SK-N-DZ (cell line): ENCODE measurements around the gene AARSD1.
"Not testable (repeated sequence)": the region's sequence is repeated elsewhere in the genome, so short reads cannot be mapped to it uniquely, and the experiment has no call there.

Experiments
- DNase-seq: peaks from one replicate; pipeline ENCODE4 v3.0.0-alpha.2; 2015; ENCODE audit warnings: low spot score
- small RNA-seq, 2 experiments: library from RNA; depleted of rRNA; stranded (forward); fragments of <200 nt; gene quantifications; one replicate each; pipeline ENCODE3, GENCODE V24; 2014

AARSD1 gene

GRCh38 chr17:42920106-42920900 lies 44.0 kb downstream of the AARSD1 start:
- no peak for DNase-seq

- not testable (repeated sequence) for DNase-seq
Observed at GRCh38 chr17:42919522-42920077, 44.7 kb downstream of the AARSD1 start.

DNA sequence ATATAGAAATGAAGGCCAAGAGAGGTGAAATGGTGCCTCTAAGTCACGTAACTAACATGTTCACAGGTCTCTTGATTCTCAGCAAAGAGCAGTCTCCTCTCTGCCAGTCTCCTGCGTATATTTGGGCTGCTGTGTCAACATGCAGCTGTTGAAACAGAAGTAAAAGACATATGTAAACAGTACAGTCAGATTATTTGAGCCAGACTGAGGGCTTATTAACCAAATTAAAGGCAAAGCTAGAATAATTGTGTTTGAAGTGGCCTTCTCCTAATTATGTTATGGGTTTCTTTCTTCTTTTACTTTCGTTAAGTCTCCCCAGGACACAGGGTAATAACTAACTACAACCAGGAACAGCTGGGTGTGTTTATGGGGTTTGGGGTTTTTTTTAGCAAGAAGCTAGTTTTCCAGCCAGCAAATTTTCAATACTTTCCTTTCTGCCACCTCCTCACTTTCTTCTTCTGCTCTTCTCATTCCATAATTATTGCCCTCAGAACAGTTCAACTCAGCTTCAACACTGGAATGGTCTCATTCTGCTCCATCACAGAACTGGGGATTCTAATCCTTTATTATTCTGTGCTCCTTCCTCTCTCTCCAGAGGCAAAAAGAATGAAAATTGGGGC lies 45.2 kb downstream of the AARSD1 start:
- no peak for DNase-seq

DNA sequence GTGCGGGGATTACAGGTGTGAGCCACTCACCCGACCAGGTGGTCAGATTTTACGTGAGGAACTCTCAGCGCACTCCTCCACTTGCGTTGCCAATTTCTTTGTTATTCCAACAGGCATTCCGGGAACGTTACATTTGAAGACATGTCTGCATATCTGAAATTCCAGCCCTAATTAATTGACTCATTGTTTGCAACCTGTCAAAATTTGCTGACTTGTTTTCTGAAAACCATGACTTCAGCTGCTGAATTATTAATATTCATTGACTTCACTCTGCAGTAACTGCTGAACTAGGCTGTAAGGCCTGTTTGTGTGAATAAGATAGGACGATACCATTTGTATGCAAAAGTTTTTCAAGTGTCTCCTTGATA lies 47.0 kb downstream of the AARSD1 start:
- DNase-seq: no peak

DNA sequence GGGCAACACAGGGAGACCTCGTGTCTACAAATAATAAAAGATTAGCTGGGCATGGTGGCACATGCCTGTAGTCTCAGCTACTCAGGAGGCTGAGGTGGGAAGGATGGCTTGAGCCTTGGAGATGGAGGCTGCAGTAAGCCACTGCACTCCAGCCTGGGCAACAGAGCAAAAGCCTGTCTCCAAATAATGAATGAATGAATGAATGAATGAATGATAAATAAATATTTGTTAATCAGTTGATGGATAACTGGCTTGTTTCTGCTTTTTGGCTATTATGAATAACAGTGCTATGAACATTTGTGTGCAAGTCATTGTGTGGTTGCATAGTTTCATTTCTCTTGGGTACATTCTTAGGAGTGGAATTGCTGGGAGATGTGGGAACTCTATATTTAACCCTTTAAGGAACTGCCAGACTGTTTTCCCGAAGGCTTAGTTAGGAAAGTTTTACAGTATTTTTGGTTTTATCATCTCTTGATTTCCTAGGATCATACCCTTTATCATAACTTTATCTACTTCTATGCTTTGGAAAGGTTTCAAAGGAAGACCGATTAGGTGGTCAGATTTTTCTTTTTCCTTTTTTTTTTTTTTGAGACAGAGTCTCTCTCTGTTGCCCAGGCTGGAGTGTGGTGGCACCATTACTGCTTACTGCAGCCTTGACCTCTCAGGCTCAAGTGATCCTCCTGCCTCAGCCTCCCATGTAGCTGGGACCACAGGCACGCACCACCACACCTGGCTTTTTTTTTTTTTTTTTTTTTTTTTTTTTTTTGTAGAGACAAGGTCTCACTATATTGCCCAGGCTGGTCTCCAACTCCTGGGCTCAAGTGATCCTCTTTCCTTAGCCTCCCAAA lies 47.6 kb downstream of the AARSD1 start:
- not testable (repeated sequence) for DNase-seq

DNA sequence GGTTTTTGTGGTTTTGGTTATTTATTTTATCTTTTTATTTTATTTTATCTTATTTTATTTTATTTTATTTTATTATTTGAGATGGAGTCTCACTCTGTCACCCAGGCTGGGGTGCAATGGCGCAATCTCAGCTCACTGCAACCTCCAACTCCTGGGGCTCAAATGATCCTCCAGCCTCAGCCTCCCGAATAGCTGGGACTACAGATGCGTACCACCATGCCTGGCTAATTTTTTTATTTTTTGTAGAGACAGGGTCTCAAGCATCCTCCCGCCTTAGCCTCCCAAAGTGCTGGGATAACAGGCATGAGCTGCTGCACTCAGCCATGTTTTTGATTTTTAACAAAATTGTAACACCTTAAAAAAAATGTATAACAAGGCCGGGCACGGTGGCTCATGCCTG lies 49.0 kb downstream of the AARSD1 start:
- not testable (repeated sequence) for DNase-seq

GRCh38 chr17:42913981-42914617 lies 50.2 kb downstream of the AARSD1 start:
- no peak for DNase-seq

- DNase-seq: no peak
Observed at GRCh38 chr17:42913522-42913921, 50.7 kb downstream of the AARSD1 start.

DNA sequence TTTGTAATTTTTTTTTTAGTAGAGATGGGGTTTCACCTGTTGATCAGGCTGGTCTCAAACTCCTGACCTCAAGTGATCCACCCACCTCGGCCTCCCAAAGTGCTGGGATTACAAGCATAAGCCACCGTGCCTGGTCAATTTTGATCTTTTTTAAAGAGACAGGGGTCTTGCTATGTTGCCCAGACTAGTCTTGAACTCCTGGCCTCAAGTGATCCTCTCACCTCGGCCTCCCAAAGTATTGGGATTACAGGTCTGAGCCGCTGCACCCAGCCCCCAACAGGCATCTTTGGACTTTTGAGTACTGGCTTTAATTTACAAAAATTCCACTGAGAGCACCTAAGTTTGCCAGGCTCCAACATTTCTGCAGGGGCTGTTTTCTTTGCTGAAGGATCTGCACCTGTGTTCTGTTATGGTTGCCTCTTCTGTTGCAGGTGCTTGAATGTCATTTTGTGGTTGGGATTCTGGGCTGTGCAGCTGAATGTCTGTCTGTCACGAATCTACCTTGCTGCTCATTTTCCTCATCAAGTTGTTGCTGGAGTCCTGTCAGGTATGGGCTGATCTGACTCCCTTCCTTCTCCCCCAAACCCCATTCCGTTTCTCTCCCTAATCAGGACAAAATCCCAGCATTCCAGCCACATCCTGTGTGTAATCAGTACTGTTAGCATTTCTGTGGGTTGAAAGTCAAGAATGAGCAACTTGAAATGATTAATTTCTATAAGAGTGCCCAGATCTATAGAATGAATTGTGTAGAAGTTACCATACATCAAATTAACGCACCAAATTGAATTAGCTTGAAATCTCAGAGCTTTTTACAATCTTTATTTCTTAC lies 55.2 kb downstream of the AARSD1 start:
- DNase-seq: no peak

- DNase-seq: no peak
Observed at GRCh38 chr17:42906772-42907446, 57.3 kb downstream of the AARSD1 start.

DNA sequence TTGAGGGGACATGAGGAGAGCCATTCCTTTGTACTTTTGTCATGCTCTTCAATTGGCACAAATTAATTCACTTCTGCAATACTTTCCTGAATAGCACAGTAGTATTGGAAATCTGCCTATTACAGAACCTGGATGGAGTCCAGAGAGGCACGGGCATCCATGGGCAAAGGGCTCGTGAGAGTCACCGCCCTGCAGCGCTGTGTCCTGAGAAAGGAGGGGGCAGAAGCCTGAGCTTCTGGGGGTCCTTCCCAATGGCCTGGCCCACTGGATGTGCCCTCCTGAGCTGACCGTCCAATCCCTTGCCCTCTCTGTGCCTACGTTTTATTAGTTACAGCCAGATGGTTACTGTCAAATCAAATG lies 60.2 kb downstream of the AARSD1 start:
- DNase-seq: no peak

DNA sequence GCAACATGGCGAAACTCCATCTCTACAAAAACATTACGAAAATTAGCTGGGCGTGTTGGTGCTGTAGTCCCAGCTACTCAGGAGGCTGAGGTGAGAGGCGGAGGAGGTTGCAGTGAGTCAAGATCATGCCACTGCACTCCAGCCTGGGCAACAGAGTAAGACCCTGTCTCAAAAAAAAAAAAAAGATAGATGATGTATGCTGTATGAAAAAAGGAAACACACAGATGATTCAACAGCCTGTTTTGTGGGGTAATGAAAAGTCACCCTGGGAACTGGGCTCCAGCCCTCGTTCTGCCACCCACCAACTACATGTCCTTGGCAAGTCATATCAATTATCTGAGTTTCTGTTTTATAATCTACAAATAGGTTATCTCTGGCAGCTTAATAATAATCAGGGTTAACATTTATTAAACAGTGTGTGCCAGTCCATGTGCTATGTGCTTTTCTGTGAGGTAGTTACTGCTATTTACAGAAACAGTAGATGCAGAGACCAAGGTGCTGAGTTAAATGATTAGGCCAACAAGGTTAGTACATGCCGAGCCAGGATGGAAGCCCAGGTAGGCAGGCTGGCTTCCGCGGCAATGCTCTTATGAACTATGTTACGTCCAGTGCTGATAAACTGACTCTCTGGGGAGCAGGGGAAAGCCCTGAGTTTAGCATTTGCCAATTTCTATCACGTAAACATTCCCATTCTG lies 62.6 kb downstream of the AARSD1 start:
- no peak for DNase-seq

Small RNA genes within 50 kb of the gene (small RNA-seq; reads per million reads assigned to genes)
- gene AARSD1 (0.03 to 0.09 reads per million in 2 experiments), gene RF00561 (0 reads per million in 2 experiments)
